ENCODE results near the gene COL4A3. TPM values are rescaled to one million over a fixed set of nuclear protein-coding genes. Genes with fewer than 3 reads are reported as not detected.

The COL4A3 gene
- polyA plus RNA-seq, 1 donor from 2014 or later, result 0.10 TPM

DNA sequence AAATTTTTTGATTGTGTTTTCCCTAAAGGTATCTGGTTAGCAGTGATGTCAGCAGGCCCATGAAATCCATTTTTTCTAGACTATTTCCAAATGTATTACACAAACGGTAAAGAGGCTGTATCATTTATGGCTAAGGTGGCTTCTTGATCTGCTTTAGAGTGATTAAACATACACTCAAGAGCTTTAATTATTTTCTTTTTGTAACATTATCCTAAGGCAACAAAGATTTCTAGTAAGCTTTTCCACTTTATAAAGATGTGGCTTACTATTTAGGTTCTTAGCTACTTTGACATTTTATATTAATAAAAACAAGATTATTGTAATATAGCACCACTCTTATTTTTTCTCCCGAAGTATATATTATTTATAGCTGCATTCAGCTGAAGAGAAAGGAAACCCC is 177.1 kb downstream of the COL4A3 start:
- Histone ChIP-seq H3K9ac (ENCODE audit: low read length) (no peak overlapping the region), H3K9me3 (ENCODE audit: low read length) (no peaks in the 10 kb centered on the region)

DNA sequence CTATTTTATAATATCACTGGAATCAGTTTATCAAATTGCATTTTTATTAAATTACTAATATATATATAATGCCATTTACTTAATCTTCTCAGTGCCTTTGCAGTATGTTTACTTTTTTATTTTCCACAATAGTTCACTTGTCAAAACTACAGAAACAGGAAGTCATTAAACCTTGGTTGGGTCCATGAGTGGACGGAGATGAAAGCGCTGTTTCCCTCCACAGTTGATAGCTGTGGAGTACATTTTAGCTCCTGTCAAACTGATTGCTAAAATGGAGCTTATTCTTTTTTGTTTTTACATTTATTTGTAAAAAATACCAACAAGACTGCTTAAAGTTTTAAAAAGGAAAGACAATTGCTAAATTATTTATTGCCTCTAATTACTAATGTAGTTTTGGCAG is 179.8 kb downstream of the COL4A3 start:
- H3K9ac ChIP-seq (ENCODE audit: low read length), result no peak overlapping the region
- H3K27ac ChIP-seq (ENCODE audit: low read length), result no peak overlapping the region
- no peaks in the 10 kb centered on the region for H3F3A ChIP-seq (ENCODE audit: insufficient read depth, low read length, poor library complexity, severe bottlenecking)
- no peaks in the 10 kb centered on the region for H4K20me1 ChIP-seq (ENCODE audit: insufficient read depth)
- H3K9me3 ChIP-seq (ENCODE audit: low read length), result no peaks in the 10 kb centered on the region
- H3K4me2 ChIP-seq (ENCODE audit: low read length), result no peak overlapping the region
- H3K27me3 ChIP-seq (ENCODE audit: insufficient read depth, low read depth, low read length), result no peaks in the 10 kb centered on the region
- H3K4me3 ChIP-seq (ENCODE audit: low read length), result no peak overlapping the region
- TF ChIP-seq POLR2AphosphoS5 (IDR thresholded peaks at IDR 0.05) (no peak), MXI1 (conservative IDR thresholded peaks at IDR 0.05; ENCODE audit: poor library complexity, severe bottlenecking) (no peak), TAF1 (IDR thresholded peaks at IDR 0.05; ENCODE audit: low read depth) (no peak), EP300 (conservative IDR thresholded peaks at IDR 0.05; ENCODE audit: poor library complexity, severe bottlenecking) (no peak), EZH2 (IDR thresholded peaks at IDR 0.05; ENCODE audit: borderline replicate concordance, insufficient read depth, low read length, poor library complexity, severe bottlenecking) (no peak), RAD21 (conservative IDR thresholded peaks at IDR 0.05) (no peak), SMC3 (conservative IDR thresholded peaks at IDR 0.05; ENCODE audit: poor library complexity) (no peak)
- TF ChIP-seq, protein P1, sequence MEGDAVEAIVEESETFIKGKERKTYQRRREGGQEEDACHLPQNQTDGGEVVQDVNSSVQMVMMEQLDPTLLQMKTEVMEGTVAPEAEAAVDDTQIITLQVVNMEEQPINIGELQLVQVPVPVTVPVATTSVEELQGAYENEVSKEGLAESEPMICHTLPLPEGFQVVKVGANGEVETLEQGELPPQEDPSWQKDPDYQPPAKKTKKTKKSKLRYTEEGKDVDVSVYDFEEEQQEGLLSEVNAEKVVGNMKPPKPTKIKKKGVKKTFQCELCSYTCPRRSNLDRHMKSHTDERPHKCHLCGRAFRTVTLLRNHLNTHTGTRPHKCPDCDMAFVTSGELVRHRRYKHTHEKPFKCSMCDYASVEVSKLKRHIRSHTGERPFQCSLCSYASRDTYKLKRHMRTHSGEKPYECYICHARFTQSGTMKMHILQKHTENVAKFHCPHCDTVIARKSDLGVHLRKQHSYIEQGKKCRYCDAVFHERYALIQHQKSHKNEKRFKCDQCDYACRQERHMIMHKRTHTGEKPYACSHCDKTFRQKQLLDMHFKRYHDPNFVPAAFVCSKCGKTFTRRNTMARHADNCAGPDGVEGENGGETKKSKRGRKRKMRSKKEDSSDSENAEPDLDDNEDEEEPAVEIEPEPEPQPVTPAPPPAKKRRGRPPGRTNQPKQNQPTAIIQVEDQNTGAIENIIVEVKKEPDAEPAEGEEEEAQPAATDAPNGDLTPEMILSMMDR (IDR thresholded peaks at IDR 0.05; ENCODE audit: poor library complexity, severe bottlenecking), result no peak
- TF ChIP-seq, protein P2, sequence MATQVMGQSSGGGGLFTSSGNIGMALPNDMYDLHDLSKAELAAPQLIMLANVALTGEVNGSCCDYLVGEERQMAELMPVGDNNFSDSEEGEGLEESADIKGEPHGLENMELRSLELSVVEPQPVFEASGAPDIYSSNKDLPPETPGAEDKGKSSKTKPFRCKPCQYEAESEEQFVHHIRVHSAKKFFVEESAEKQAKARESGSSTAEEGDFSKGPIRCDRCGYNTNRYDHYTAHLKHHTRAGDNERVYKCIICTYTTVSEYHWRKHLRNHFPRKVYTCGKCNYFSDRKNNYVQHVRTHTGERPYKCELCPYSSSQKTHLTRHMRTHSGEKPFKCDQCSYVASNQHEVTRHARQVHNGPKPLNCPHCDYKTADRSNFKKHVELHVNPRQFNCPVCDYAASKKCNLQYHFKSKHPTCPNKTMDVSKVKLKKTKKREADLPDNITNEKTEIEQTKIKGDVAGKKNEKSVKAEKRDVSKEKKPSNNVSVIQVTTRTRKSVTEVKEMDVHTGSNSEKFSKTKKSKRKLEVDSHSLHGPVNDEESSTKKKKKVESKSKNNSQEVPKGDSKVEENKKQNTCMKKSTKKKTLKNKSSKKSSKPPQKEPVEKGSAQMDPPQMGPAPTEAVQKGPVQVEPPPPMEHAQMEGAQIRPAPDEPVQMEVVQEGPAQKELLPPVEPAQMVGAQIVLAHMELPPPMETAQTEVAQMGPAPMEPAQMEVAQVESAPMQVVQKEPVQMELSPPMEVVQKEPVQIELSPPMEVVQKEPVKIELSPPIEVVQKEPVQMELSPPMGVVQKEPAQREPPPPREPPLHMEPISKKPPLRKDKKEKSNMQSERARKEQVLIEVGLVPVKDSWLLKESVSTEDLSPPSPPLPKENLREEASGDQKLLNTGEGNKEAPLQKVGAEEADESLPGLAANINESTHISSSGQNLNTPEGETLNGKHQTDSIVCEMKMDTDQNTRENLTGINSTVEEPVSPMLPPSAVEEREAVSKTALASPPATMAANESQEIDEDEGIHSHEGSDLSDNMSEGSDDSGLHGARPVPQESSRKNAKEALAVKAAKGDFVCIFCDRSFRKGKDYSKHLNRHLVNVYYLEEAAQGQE (IDR thresholded peaks at IDR 0.05; ENCODE audit: borderline replicate concordance), result no peak
- no peaks in the 10 kb centered on the region for H3K79me2 ChIP-seq (replicated peaks; ENCODE audit: insufficient read depth, low read length)
- H3K9me2 ChIP-seq (ENCODE audit: insufficient read depth, low read length), result no peaks in the 10 kb centered on the region
- H3K36me3 ChIP-seq (ENCODE audit: insufficient read depth, low read length), result no peaks in the 10 kb centered on the region
- no peak overlapping the region for H2AFZ ChIP-seq (ENCODE audit: low read depth, low read length)

More for the DNA sequence above, 177.1 kb downstream of the COL4A3 start:
- Histone ChIP-seq H3K27me3 (ENCODE audit: insufficient read depth, low read depth, low read length) (no peaks in the 10 kb centered on the region), H3F3A (ENCODE audit: insufficient read depth, low read length, poor library complexity, severe bottlenecking) (no peaks in the 10 kb centered on the region), H4K20me1 (ENCODE audit: insufficient read depth) (no peaks in the 10 kb centered on the region), H2AFZ (ENCODE audit: low read depth, low read length) (no peak overlapping the region), H3K9me2 (ENCODE audit: insufficient read depth, low read length) (no peaks in the 10 kb centered on the region), H3K36me3 (ENCODE audit: insufficient read depth, low read length) (peaks cover 3% of the 10 kb centered on the region), H3K4me3 (ENCODE audit: low read length) (no peak overlapping the region), H3K79me2 (replicated peaks; ENCODE audit: insufficient read depth, low read length) (no peaks in the 10 kb centered on the region), H3K27ac (ENCODE audit: low read length) (no peak overlapping the region), H3K4me2 (ENCODE audit: low read length) (no peak overlapping the region)
- TF ChIP-seq EP300 (conservative IDR thresholded peaks at IDR 0.05; ENCODE audit: poor library complexity, severe bottlenecking) (no peak), MXI1 (conservative IDR thresholded peaks at IDR 0.05; ENCODE audit: poor library complexity, severe bottlenecking) (no peak), EZH2 (IDR thresholded peaks at IDR 0.05; ENCODE audit: borderline replicate concordance, insufficient read depth, low read length, poor library complexity, severe bottlenecking) (no peak), POLR2AphosphoS5 (IDR thresholded peaks at IDR 0.05) (no peak), SMC3 (conservative IDR thresholded peaks at IDR 0.05; ENCODE audit: poor library complexity) (no peak), TAF1 (IDR thresholded peaks at IDR 0.05; ENCODE audit: low read depth) (no peak), RAD21 (conservative IDR thresholded peaks at IDR 0.05) (no peak)
- TF ChIP-seq, protein P1 (IDR thresholded peaks at IDR 0.05; ENCODE audit: poor library complexity, severe bottlenecking), result no peak
- TF ChIP-seq, protein P2 (IDR thresholded peaks at IDR 0.05; ENCODE audit: borderline replicate concordance), result no peak

Data from neural cell (in vitro differentiated cells).